Measurements from ENCODE around the gene DHRS13. TPM values are rescaled to one million over a fixed set of nuclear protein-coding genes. Genes with fewer than 3 reads are reported as not detected.

Gene DHRS13
- total and polyA plus RNA-seq, 2 donors (not counting 3 experiments of a cell fraction or from before 2014, with no cell fraction given): 7.2 to 9.3 TPM

DNA sequence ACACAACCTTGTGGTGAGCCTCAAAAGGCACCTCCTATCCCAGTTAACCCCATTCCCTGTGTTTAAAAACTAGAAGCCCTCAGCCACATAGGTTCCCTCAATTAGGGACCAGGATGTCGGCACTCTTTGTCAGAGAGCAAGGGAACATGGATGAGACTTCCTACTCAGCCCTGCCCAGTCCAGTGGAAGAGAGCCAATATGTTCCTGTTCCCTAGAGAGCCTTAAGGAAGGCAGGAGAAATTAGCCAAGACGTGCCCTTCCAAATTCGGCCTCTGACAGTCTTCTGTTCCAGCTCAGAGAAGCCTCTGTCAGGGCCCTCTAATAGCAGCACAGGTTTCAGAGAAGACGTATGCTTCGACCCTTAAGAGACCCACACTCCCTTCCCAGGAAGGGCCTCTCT, 14.6 kb upstream of the DHRS13 start:
- intact Hi-C loops (cut with micrococcal nuclease): no loop called here
- no peak for FAIRE-seq
- dilution Hi-C loops (cut with MboI; ENCODE audit: extremely low pct_ligation_motif_present, low sequenced_read_pairs): no loop called here
- Histone ChIP-seq H3K27me3 (ENCODE audit: control insufficient read depth in 2 of 2, insufficient read depth in 2 of 2, low read length in 2 of 2) (no peaks in the 10 kb centered on the region), H3K79me2 (ENCODE audit: control insufficient read depth, insufficient read depth, low read length) (no peaks in the 10 kb centered on the region), H3K4me1 (ENCODE audit: control insufficient read depth, extremely low read depth, insufficient read depth, low read length) (peaks cover 4% of the 10 kb centered on the region), H3K36me3 (ENCODE audit: control insufficient read depth in 2 of 2, extremely low read depth in 1 of 2, insufficient read depth in 2 of 2, low read length in 2 of 2) (peaks cover 26 to 51% of the 10 kb centered on the region in 2 experiments), H3K9me3 (replicated peaks; ENCODE audit: control insufficient read depth, insufficient read depth, low read length) (no peaks in the 10 kb centered on the region), H3K27ac (ENCODE audit: insufficient read depth, low read depth, low read length) (no peak overlapping the region), H3K9ac (replicated peaks; ENCODE audit: extremely low read depth, insufficient read depth, low read length) (no peak overlapping the region), H2AFZ (ENCODE audit: low read depth, low read length) (no peak overlapping the region), H3K9me1 (replicated peaks; ENCODE audit: control insufficient read depth, extremely low read depth, insufficient read depth, low read length) (no peaks in the 10 kb centered on the region), H4K20me1 (replicated peaks; ENCODE audit: control insufficient read depth, extremely low read depth, insufficient read depth, low read length) (no peaks in the 10 kb centered on the region), H3K4me2 (ENCODE audit: insufficient read depth, low read length) (no peak overlapping the region), H3K4me3 (replicated peaks in 1 of 3; ENCODE audit: insufficient read depth in 1 of 3, low read depth in 1 of 3, low read length in 3 of 3) (no peak overlapping the region)
- BruUV-seq (replicated peaks): no TSS peak
- CTCF ChIA-PET: interaction anchor here (0.8 to 5.1 kb wide), 8 partner anchors 8 to 200 kb away, joined by 3 to 58 read pairs (median 4); partner anchors contain the start of gene TLCD1
- DNase-seq (ENCODE audit: low read depth, low spot score): no peak
- POLR2A ChIA-PET: interaction anchor here (0.6 kb wide), 1 partner anchor 52 kb away, joined by 3 read pairs; no protein-coding TSS in a partner anchor
- TF ChIP-seq POLR2A (IDR thresholded peaks at IDR 0.05; ENCODE audit: low read depth, low read length) (no peak), MAX (IDR thresholded peaks at IDR 0.05; ENCODE audit: insufficient read depth, insufficient read length) (no peak), POLR2AphosphoS5 (IDR thresholded peaks at IDR 0.05; ENCODE audit: insufficient read depth, low read depth, low read length) (no peak), GATA2 (IDR thresholded peaks at IDR 0.05; ENCODE audit: insufficient read depth, insufficient read length, low read depth, low read length) (no peak), FOS (IDR thresholded peaks at IDR 0.05; ENCODE audit: borderline replicate concordance, insufficient read depth, low read length) (no peak), JUN (IDR thresholded peaks at IDR 0.05; ENCODE audit: borderline replicate concordance, insufficient read depth, insufficient read length, low read depth) (no peak), EZH2 (IDR thresholded peaks at IDR 0.05; ENCODE audit: borderline replicate concordance, low read depth, low read length, severe bottlenecking) (no peak), MYC (IDR thresholded peaks at IDR 0.05; ENCODE audit: low read depth, low read length) (no peak)
- TF ChIP-seq, protein P1, sequence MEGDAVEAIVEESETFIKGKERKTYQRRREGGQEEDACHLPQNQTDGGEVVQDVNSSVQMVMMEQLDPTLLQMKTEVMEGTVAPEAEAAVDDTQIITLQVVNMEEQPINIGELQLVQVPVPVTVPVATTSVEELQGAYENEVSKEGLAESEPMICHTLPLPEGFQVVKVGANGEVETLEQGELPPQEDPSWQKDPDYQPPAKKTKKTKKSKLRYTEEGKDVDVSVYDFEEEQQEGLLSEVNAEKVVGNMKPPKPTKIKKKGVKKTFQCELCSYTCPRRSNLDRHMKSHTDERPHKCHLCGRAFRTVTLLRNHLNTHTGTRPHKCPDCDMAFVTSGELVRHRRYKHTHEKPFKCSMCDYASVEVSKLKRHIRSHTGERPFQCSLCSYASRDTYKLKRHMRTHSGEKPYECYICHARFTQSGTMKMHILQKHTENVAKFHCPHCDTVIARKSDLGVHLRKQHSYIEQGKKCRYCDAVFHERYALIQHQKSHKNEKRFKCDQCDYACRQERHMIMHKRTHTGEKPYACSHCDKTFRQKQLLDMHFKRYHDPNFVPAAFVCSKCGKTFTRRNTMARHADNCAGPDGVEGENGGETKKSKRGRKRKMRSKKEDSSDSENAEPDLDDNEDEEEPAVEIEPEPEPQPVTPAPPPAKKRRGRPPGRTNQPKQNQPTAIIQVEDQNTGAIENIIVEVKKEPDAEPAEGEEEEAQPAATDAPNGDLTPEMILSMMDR (IDR thresholded peaks at IDR 0.05; ENCODE audit: extremely low read depth in 1 of 2, insufficient read depth in 1 of 2, low read depth in 1 of 2, low read length in 2 of 2): no peak

Data from endothelial cell of umbilical vein (primary cell).